HFFc6 (cell line): Measurements from ENCODE around the gene ELAVL2. TPM values are rescaled to one million over a fixed set of nuclear protein-coding genes. Genes with fewer than 3 reads are reported as not detected.

ENCODE experiments used
- DNase-seq: peaks from one replicate; pipeline ENCODE4 v3.0.0-alpha.2; 2018
- H3K27ac Mint-ChIP-seq: 2 replicates; pipeline ENCODE4 v1.8.0; 2020; ENCODE audit warnings: mild to moderate bottlenecking, mixed read lengths
- H3K27me3 Mint-ChIP-seq: 2 replicates; pipeline ENCODE4 v1.8.0; 2021; ENCODE audit warnings: mild to moderate bottlenecking, moderate library complexity, mixed read lengths; ENCODE audit not compliant: insufficient read depth
- H3K36me3 Mint-ChIP-seq: 2 replicates; pipeline ENCODE4 v1.8.0; 2021; ENCODE audit warnings: low read depth, mixed read lengths
- H3K4me1 Mint-ChIP-seq: 2 replicates; pipeline ENCODE4 v1.8.0; 2020; ENCODE audit warnings: low read depth, mixed read lengths
- H3K4me3 Mint-ChIP-seq: 2 replicates; pipeline ENCODE4 v1.8.0; 2020; ENCODE audit warnings: mild to moderate bottlenecking, moderate library complexity, mixed read lengths
- H3K9me3 Mint-ChIP-seq: 2 replicates; pipeline ENCODE4 v1.8.0; 2020; ENCODE audit warnings: mild to moderate bottlenecking, mixed read lengths
- total RNA-seq, 6 experiments: library from RNA; stranded (reverse); fragmentation: NEBNext Ultra II Directional; extraction: Animal tissue kit (Norgen Biotek cat#: 25700); gene quantifications; 2 replicates in 1 of 6; 3 replicates in 5 of 6; pipeline ENCODE4 v1.2.3, GENCODE V29; 2021
- TF ChIP-seq, protein P1 (sequence below): fragments of 200-600 bp; sonication (generic); IDR thresholded peaks from 2 replicates; pipeline ENCODE4 v1.5.0; 2021; ENCODE audit warnings: antibody characterized with exemption, mild to moderate bottlenecking

ELAVL2 gene
- total RNA-seq, 6 experiments from 2014 or later = not detected

DNA sequence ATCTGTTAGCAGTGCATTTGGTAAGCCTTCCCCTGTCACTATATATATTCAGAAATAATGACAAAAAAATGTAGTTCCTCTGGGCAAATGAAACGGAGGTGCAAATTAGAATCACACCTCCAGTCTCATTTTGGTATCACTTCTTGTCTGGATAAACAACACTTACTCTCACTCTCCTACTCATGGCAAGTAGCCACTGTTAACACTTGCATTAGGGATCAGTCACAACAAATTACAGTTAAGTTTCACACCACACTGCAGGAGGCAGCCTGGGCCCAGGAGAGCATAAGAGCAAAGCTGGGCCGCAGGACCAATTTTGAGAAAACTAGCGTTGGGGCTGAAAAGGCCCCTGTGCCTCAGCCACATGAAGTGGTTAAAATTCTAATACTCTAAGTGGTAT, 161.0 kb downstream of the ELAVL2 start:
- Mint-ChIP-seq H3K9me3 (peaks cover 46% of the 10 kb centered on the region), H3K4me1 (no peaks in the 10 kb centered on the region), H3K4me3 (no peak overlapping the region), H3K27ac (no peak overlapping the region), H3K27me3 (no peaks in the 10 kb centered on the region), H3K36me3 (peaks cover 6% of the 10 kb centered on the region; the same call in 1 of the 2 replicates)
- DNase-seq = no peak
- TF ChIP-seq, protein P1, sequence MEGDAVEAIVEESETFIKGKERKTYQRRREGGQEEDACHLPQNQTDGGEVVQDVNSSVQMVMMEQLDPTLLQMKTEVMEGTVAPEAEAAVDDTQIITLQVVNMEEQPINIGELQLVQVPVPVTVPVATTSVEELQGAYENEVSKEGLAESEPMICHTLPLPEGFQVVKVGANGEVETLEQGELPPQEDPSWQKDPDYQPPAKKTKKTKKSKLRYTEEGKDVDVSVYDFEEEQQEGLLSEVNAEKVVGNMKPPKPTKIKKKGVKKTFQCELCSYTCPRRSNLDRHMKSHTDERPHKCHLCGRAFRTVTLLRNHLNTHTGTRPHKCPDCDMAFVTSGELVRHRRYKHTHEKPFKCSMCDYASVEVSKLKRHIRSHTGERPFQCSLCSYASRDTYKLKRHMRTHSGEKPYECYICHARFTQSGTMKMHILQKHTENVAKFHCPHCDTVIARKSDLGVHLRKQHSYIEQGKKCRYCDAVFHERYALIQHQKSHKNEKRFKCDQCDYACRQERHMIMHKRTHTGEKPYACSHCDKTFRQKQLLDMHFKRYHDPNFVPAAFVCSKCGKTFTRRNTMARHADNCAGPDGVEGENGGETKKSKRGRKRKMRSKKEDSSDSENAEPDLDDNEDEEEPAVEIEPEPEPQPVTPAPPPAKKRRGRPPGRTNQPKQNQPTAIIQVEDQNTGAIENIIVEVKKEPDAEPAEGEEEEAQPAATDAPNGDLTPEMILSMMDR = no peak

- no peaks in the 10 kb centered on the region for H3K4me1 Mint-ChIP-seq
- TF ChIP-seq, protein P1 = no peak
- no peak overlapping the region for H3K4me3 Mint-ChIP-seq
- peaks cover 43% of the 10 kb centered on the region for H3K9me3 Mint-ChIP-seq
- no peak overlapping the region for H3K27ac Mint-ChIP-seq
- peaks cover 6% of the 10 kb centered on the region; the same call in 1 of the 2 replicates for H3K36me3 Mint-ChIP-seq
- DNase-seq = no peak
- H3K27me3 Mint-ChIP-seq = no peaks in the 10 kb centered on the region
These were observed 162.1 kb downstream of the ELAVL2 start for GRCh38 chr9:23663946-23664345.

GRCh38 chr9:23663536-23663935, 162.5 kb downstream of the ELAVL2 start:
- Mint-ChIP-seq H3K4me1 (no peaks in the 10 kb centered on the region), H3K4me3 (no peak overlapping the region), H3K27me3 (no peaks in the 10 kb centered on the region), H3K36me3 (peaks cover 6% of the 10 kb centered on the region; the same call in 1 of the 2 replicates), H3K27ac (no peak overlapping the region), H3K9me3 (peaks cover 39% of the 10 kb centered on the region)
- DNase-seq = no peak
- TF ChIP-seq, protein P1 = no peak

GRCh38 chr9:23663125-23663524, 162.9 kb downstream of the ELAVL2 start:
- DNase-seq = no peak
- Mint-ChIP-seq H3K27ac (no peak overlapping the region), H3K9me3 (peaks cover 35% of the 10 kb centered on the region), H3K36me3 (peaks cover 6% of the 10 kb centered on the region; the same call in 1 of the 2 replicates), H3K27me3 (no peaks in the 10 kb centered on the region), H3K4me1 (no peaks in the 10 kb centered on the region), H3K4me3 (no peak overlapping the region)
- TF ChIP-seq, protein P1 = no peak

DNA sequence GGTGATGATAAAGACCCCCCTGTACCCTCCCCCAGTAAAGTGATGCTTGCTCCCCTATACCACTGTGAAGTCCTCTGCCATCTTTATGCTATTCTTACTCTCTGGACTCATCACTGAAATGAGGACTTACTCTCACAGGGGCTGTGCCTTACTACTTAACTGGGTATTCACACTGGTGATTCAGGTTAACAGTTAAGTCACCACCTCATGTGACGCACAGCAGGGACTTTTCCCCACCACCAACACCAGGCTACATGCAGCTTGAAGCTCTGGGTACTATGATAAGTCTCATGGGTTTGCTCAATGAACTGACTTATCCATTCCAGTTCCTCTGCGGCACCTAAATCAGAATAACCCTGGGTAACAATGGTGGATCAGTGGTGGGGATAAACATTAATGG, 163.7 kb downstream of the ELAVL2 start:
- no peak overlapping the region for H3K4me3 Mint-ChIP-seq
- no peaks in the 10 kb centered on the region for H3K27me3 Mint-ChIP-seq
- H3K4me1 Mint-ChIP-seq = no peaks in the 10 kb centered on the region
- no peak for DNase-seq
- TF ChIP-seq, protein P1 = no peak
- H3K9me3 Mint-ChIP-seq = peaks cover 27% of the 10 kb centered on the region
- no peak overlapping the region for H3K27ac Mint-ChIP-seq
- peaks cover under 1% of the 10 kb centered on the region; the same call in 1 of the 2 replicates for H3K36me3 Mint-ChIP-seq
